ENCODE measurements around the gene APOBEC2. TPM values are rescaled to one million over a fixed set of nuclear protein-coding genes. Genes with fewer than 3 reads are reported as not detected.
A peak's percentile ranks its signal among the peaks of the same experiment; 100 is the strongest.

The APOBEC2 gene
- total RNA-seq, 1 experiment from 2014 or later: 7.0 TPM

DNA sequence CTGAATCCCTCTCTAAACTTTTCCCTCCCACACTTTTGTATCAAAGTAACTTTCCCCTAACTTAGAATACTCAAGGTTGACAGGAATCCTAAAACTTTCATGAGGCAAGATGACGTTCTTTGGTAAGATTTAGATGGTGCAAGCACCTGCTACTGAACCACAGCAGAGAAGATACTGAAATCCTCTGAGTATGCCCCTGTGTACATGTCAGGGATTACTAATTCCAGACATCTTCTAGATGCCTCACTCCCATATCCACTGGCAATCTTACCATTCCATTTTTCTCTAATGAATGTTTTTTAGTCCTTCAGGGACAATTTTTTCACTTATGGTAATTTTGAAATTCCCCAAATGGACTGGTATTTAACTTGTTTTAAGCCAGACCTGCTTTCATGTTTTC, 9.1 kb downstream of the APOBEC2 start:
- Histone ChIP-seq H3K27me3 (no peaks in the 10 kb centered on the region), H3K4me1 (peaks cover 6% of the 10 kb centered on the region; the same call in 1 of the 2 replicates), H3K36me3 (peaks cover 13% of the 10 kb centered on the region), H3K4me3 (no peak overlapping the region), H3K9me3 (replicated peaks) (no peaks in the 10 kb centered on the region), H3K27ac (no peak overlapping the region)
- no peak for DNase-seq

- H3K27ac ChIP-seq: peak overlapping the region; percentile 21; the same call in 1 of the 2 replicates
- H3K36me3 ChIP-seq: peaks cover 15% of the 10 kb centered on the region
- peaks cover 6% of the 10 kb centered on the region; the same call in 1 of the 2 replicates for H3K4me1 ChIP-seq
- peak; percentile 38 to 69 for DNase-seq
- H3K27me3 ChIP-seq: no peaks in the 10 kb centered on the region
- no peak overlapping the region for H3K4me3 ChIP-seq
- H3K9me3 ChIP-seq (replicated peaks): no peaks in the 10 kb centered on the region
These were observed 10.9 kb downstream of the APOBEC2 start for GRCh38 chr6:41063884-41064285.

GRCh38 chr6:41064841-41065240, 11.8 kb downstream of the APOBEC2 start:
- H3K9me3 ChIP-seq (replicated peaks): no peaks in the 10 kb centered on the region
- peaks cover 15% of the 10 kb centered on the region for H3K36me3 ChIP-seq
- H3K27me3 ChIP-seq: no peaks in the 10 kb centered on the region
- no peak overlapping the region for H3K4me3 ChIP-seq
- no peak overlapping the region for H3K27ac ChIP-seq
- peaks cover 6% of the 10 kb centered on the region; the same call in 1 of the 2 replicates for H3K4me1 ChIP-seq
- DNase-seq: no peak

GRCh38 chr6:41065550-41066026, 12.6 kb downstream of the APOBEC2 start:
- H3K9me3 ChIP-seq (replicated peaks): no peaks in the 10 kb centered on the region
- no peak overlapping the region for H3K4me3 ChIP-seq
- H3K27ac ChIP-seq: no peak overlapping the region
- DNase-seq: no peak
- no peaks in the 10 kb centered on the region for H3K27me3 ChIP-seq
- H3K36me3 ChIP-seq: peaks cover 14% of the 10 kb centered on the region
- peaks cover 6% of the 10 kb centered on the region; the same call in 1 of the 2 replicates for H3K4me1 ChIP-seq

- Histone ChIP-seq H3K4me3 (no peak overlapping the region), H3K36me3 (peaks cover 10% of the 10 kb centered on the region), H3K27ac (no peak overlapping the region), H3K9me3 (replicated peaks) (no peaks in the 10 kb centered on the region), H3K4me1 (peaks cover 6% of the 10 kb centered on the region; the same call in 1 of the 2 replicates), H3K27me3 (no peaks in the 10 kb centered on the region)
- peak; percentile 65 to 86 for DNase-seq
These were observed 13.9 kb downstream of the APOBEC2 start for GRCh38 chr6:41066867-41067304.

GRCh38 chr6:41071501-41071922, 18.5 kb downstream of the APOBEC2 start:
- Histone ChIP-seq H3K27ac (peak overlapping the region; percentile 87), H3K27me3 (no peaks in the 10 kb centered on the region), H3K4me1 (peaks cover 4% of the 10 kb centered on the region; the same call in 1 of the 2 replicates), H3K4me3 (peak overlapping the region; percentile 96), H3K9me3 (replicated peaks) (no peaks in the 10 kb centered on the region), H3K36me3 (peaks cover 3% of the 10 kb centered on the region; the same call in 1 of the 2 replicates)
- DNase-seq: no peak

DNA sequence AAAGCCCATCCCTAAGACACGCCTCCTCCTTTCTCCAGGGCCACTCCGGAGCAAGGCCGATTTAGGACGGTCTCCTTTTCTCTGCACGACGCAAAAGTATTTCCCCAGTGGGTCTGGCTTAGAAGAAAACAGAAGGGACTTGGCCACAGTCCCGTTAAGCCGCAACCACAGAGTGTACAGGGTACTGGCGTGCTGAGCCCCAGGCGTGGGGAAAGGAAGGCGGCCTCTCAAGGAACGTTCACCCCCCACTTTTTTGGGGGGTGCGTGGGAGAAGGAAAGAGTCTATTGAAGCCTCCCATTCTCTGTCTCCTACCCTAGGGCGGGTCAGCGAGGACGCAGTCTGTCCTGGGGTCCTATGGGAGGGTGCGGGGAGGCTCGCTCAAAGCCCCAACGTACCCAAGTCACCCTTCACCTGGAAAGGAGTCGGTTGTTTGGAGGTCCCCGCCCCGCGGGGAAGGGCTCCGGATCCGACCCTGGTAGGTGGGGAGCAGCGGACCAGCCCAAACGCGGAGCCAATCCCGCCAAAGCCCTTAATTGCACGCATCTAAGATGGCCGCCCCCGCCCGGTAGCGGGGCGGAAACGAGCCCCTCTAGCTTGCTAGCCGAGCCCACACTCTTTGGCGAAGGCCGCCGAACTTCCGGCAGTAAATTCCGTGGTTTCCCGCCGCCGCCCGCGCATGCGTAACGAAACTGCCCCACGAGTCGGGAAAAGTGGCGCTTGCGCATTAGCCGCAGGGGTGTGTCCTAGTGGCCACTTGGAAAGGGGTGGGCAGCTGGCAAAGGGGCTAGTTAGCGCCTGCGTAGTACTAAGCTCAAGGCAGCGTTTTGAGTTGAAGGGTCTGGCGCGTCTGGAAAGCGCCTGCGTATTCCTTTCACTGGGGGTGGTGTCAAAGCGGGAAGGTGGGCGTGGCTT, 19.2 kb downstream of the APOBEC2 start, which contains the start of gene OARD1:
TSS of gene OARD1 (minus strand) at position 434 of the 913 bp plus-strand sequence. CDS start 722 bp downstream, outside the sequence.
- Histone ChIP-seq H3K36me3 (peaks cover 1% of the 10 kb centered on the region; the same call in 1 of the 2 replicates), H3K27me3 (no peaks in the 10 kb centered on the region), H3K27ac (peak within 1 kb of the TSS; percentile 87), H3K4me1 (peaks cover 4% of the 10 kb centered on the region; the same call in 1 of the 2 replicates), H3K9me3 (replicated peaks) (no peaks in the 10 kb centered on the region), H3K4me3 (peak within 1 kb of the TSS; percentile 96)
- peak; percentile 99 to 100 for DNase-seq

DNA sequence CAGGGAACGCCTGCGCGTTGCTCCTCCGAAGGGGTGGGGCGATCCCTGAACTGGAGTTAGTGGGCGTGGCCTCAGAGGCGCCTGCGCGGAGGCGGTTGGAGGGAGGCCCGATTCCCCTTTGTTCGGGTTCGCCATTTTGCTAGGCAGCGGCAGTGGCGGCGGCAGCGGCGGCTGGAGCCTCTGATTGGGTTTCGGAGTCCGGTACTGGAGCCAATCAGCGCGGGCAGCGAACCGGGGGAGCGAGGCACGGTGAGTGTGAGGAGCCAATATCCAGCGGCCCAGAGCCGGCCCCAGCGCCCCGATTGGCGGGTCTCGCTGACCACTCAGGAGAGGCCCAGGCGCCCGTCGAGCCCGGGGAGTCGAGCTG, 19.8 kb downstream of the APOBEC2 start, which contains the start of gene NFYA:
TSS of gene NFYA (plus strand) at position 139 of the 367 bp plus-strand sequence. CDS start 6,116 bp downstream, outside the sequence.
- H3K4me1 ChIP-seq: peaks cover 4% of the 10 kb centered on the region; the same call in 1 of the 2 replicates
- no peaks in the 10 kb centered on the region for H3K36me3 ChIP-seq
- no peak for DNase-seq
- peak within 1 kb of the TSS; percentile 96 for H3K4me3 ChIP-seq
- H3K27ac ChIP-seq: peak within 1 kb of the TSS; percentile 87
- no peaks in the 10 kb centered on the region for H3K27me3 ChIP-seq
- H3K9me3 ChIP-seq (replicated peaks): no peaks in the 10 kb centered on the region

DNA sequence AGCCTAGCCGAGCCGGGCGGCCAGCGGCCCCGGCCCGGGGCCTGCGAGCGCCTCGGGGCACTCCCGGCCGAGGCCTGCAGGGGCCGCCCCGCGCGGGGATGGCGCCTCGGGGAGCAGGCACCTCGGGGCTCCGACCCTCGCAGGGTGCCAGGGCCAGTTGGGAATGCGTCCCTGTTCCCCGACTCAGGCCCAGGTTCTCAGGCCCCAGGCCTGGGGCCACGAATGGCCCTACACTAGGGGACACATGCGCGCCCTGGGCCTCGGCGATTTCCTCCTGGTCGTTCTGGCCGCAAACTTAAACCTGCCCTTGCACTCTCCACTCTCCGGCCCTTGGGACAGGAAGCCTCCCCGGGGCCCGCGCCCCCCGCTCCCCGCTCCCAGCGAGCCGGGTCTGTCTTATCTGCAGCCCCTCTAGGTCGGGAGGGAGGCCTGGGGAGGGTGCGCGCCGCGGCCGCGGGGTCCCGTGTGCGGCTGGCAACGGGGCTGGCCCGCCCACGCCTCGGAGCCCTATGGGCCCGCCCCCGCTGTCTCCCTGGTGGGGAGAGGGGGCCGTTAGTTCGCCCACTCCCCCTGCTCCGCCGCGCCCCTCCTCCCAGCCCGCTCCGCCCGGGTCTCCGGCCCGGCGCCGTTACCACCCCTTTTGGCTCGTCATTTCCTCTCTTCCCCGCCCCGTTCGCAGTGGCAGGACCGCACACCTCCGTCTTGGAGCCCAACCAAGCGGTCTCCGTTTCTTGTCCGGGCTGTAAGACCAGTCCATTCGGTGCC, 20.4 kb downstream of the APOBEC2 start:
- H3K27me3 ChIP-seq: no peaks in the 10 kb centered on the region
- peak; percentile 83 to 85 for DNase-seq
- H3K27ac ChIP-seq: peak overlapping the region; percentile 87
- no peaks in the 10 kb centered on the region for H3K9me3 ChIP-seq (replicated peaks)
- peaks cover 4% of the 10 kb centered on the region; the same call in 1 of the 2 replicates for H3K4me1 ChIP-seq
- peak overlapping the region; percentile 96 for H3K4me3 ChIP-seq
- H3K36me3 ChIP-seq: no peaks in the 10 kb centered on the region

DNA sequence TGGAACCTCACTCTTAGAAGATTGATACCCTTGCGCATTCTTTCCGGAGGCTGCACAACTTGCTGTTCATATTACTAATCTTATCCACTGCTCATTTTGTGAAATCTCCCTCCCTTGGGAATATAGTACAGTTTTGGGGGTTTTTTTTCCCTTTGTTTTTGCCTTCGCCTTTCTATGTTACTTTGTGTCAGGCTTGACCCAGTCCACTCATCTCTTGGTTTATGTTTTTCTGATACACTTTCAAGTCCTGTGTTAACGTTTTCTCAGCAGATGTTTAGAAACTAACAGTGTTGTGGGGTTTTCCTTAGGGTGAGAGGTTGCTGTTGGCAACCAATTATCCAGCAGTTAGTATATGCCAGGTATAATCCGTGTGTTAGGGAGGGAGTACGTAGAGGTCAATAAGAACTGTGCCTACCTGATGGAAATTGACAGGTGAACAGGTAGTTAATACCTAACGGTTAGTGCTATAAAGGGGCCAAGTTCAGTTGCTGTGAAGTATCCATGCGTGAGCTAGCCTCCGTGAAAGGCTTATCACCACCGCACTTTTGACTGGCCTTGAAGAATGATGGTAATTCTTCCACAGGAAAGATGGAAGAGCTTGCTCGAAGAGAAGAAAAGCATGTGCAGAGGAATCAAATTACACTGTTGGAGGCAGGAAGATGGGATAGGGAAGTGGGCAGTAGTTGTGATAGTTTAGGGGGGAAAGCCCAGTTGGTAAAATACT, 21.1 kb downstream of the APOBEC2 start:
- H3K36me3 ChIP-seq: peaks cover 5% of the 10 kb centered on the region; the same call in 1 of the 2 replicates
- peaks cover 4% of the 10 kb centered on the region; the same call in 1 of the 2 replicates for H3K4me1 ChIP-seq
- peak in 1 of 2 experiments; percentile 49 for DNase-seq
- H3K4me3 ChIP-seq: peak overlapping the region; percentile 96
- peak overlapping the region; percentile 87 for H3K27ac ChIP-seq
- no peaks in the 10 kb centered on the region for H3K9me3 ChIP-seq (replicated peaks)
- no peaks in the 10 kb centered on the region for H3K27me3 ChIP-seq

GRCh38 chr6:41074692-41075436, 21.9 kb downstream of the APOBEC2 start:
- Histone ChIP-seq H3K27ac (no peak overlapping the region; the same call in 1 of the 2 replicates), H3K9me3 (replicated peaks) (no peaks in the 10 kb centered on the region), H3K27me3 (no peaks in the 10 kb centered on the region), H3K4me1 (peaks cover 4% of the 10 kb centered on the region; the same call in 1 of the 2 replicates), H3K36me3 (peaks cover 12% of the 10 kb centered on the region), H3K4me3 (peak overlapping the region; percentile 96)
- no peak for DNase-seq

GRCh38 chr6:41075651-41076626, 22.9 kb downstream of the APOBEC2 start:
- H3K27me3 ChIP-seq: no peaks in the 10 kb centered on the region
- no peak overlapping the region for H3K4me3 ChIP-seq
- no peak for DNase-seq
- no peak overlapping the region for H3K27ac ChIP-seq
- peaks cover 4% of the 10 kb centered on the region; the same call in 1 of the 2 replicates for H3K4me1 ChIP-seq
- H3K9me3 ChIP-seq (replicated peaks): no peaks in the 10 kb centered on the region
- H3K36me3 ChIP-seq: peaks cover 22% of the 10 kb centered on the region

All from SJCRH30 (cell line).